ENCODE results near the gene DOHH.
A peak's percentile ranks its signal among the peaks of the same experiment; 100 is the strongest.

DOHH gene

DNA sequence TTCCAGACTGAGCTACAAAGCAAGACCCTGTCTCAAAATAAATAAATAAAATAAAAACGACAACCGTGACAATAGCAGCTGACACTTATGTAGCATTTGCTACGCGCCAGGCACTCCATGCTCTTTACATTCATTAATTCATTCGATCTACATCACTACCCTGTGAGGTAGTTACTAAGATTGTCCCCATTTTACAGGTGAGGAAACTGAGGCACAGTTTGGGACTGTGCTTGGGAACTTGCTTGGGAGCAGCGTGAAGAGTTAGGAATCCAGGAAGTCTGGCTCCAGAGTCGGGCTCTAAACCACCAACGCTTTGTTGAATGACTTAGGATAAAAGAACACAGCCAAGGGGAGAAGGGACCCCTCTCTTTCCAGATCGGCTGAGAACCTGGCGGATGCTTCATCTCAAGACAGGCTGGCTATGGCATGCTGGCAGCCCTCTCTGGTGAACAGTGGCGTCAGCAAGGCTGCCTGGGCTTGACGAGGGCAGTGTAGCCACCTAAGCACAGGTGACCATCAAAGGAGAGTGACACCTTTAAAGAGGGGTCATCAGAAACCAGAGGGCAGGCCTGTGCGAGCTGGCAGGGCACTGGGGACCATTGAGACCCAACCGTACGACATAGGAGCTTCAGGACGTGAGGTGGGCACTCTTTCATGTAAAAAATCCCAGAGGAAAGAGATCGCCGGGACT lies 591 bp downstream of the DOHH start:
- DNase-seq = no peak

DNA sequence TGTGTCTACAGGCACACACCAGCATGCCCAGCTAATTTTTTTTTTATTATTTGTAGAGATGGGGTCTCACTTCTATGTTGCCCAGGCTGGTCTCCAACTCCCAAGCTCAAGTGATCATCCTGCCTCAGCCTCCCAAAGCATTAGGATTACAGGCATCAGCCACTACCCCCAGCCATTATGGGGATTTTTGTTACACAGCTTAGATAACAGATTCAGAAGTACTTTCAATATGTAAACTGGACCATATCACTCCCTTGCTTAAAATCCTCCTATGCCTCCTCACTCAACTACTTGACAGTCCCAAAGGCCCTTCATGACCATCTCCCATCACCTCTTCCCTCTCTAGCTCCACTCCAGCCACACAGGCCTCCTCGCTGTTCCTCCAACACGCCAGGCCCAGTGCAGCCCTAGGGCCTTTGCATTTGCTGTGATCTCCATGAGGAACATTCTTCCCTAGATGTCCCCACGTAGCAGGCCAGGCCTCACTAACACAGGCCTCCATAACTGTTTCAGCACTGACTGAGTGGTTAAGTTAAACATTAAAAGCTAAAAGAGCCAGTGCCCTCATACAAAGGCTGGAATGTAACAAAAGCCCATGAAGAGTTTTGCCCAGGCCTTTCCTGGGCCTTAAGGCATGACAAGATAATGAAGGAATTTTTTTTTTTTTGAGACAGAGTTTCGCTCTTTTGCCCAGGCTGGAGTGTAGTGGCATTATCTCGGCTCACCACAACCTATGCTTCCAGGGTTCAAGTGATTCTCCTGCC lies 2.5 kb downstream of the DOHH start:
- DNase-seq = no peak

DNA sequence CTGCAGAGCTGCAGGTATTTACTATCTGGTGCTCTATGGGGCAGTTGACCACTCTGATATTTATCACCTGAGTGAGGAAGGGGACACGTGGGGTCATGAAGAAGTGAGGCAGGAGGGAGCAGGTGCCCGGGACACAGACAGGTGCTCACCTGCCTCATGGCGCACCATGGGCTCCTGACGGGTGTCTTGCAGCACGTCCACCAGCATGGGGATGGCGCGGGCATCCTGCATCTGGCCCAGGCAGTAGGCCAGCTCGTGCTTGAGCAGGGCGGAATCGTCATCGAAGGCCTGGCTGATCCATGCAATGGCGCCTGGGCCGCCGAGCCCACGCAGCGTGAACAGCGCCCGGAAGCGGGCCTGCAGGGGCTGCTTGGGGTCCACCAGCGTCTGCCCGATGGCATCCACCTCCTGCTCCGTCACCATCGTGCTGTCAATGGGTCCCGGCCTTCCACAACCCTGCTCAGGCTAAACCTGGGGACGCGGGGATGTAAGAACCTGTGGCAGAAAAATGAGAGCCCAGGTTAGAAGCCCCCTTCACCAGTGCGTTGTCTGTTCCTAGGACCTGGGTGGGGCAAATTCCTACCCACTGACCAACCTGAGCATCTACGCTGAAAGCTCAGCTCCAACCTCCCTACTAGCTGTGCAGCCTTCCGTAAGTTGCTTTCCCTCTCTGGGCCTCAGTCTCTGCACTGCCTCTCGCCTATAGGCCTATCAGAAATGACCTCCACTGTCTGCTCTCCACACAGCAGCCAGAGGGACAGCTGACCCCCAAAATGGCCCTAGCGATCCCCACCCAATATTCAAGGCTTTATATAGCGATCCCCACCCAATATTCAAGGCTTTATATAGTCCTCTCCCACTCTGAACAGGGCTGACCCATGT lies 3.8 kb downstream of the DOHH start:
- no peak for DNase-seq

DNA sequence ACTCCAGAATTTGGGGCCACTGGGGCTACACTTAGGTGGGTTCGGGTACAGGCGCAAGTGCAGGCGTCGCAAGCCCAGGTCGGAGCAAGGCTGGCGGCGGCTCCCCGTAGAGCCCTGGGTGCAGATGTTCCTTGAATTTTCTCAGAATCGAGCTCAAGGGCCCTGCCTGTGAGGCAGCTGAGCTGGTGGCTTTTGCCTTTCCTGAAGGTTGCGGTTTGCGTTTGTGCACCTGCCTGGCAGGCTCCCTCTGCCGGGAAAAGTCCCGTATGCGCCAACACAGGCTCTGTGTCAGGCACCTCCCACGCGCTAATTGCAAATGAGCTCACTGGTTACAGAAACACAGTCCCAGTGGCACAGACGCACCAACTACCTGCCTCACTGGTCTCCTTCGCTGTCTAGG lies 5.9 kb downstream of the DOHH start:
- no peak for DNase-seq

DNA sequence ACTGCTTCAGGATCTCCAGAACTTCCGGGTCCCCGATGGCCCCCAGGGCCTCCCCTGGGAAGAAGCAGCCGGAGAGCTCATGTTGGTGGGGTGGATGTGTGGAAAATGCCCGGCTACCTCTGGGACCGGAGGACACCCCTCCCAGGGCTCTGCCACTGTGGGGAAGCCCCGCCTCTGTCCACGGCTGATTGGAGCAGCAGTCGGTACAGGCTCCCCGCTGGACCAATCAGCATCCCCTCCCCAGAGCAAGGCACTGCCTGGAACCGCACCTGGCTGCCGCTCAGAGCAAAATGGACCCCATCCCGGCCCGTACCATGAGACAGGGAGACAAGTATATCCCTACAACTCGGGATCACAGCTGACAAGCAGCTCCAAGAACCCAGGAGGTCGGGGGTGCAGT lies 6.4 kb downstream of the DOHH start:
- no peak for DNase-seq

DNA sequence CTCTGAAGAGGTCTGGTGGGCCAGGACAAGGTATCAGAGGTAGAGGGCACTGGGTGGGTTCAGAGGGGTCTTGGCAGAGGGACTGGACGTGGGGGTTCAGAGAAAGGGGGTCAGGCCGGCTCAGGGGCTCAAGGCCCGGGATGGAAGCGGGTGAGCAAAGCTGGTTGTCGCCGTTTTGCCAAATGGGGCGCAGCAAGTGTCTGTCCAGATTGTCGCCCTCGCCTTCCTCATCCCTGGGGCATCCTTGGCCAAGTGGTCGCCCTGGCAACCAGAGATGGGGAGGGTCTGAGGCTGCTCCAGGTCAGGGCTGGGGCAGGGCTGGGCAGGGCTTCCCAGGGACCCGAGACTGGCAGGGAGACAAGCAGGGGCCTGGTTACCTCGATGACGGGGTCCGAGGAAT lies 6.8 kb downstream of the DOHH start:
- no peak for DNase-seq

DNA sequence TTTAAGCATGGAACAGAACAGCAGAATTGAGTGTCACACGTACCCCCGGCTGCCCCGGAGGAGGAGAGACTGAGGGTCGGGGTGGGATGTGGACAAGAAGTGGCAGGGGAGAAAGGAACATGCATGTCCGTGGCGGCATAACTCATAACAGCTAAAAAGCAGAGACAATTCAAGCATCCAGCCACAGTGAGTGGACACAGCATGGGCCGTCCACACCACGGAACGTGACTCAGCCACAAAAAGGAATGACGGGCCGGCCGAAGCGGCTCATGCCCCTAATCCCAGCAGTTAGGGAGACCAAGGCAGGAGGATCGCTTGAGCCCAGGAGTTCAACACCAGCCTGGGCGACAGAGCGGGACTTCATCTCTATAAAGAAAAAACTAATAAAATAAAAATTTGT lies 7.6 kb downstream of the DOHH start:
- DNase-seq = no peak

DNA sequence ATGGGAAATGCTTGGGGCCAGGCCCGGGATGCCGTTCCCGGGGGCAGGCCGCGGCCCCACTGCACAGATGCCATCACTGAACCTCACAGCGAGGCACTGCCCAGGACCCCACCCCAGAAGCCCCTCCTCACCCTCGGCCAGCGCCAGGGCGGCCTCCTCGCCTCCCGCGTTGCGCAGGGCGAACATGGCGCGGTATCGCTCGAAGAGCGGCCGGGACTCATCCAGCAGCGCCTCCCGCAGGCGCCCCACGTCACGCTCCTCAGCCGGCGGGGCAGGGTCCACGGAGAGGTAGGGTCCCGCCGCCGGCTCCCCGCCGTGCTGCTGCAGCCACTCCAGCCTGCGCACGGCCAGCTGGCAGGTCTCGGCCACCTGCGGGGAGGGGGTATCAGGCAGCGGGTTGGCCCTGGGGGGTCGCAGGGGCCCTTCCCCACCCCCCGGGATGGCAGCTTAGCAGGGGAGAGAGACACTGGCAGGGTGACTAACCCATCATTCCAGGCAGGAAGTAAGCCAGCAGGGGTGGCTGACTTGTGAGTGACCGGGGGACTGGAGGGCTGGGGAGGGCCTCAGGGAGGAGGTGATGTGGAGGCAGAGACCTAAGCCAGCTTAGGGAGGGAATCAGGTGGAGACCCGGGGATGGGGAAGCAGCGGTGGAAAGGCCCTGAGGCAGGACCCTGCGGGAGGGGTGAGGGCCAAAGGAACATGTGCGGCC lies 8.2 kb downstream of the DOHH start:
- no peak for DNase-seq

DNA sequence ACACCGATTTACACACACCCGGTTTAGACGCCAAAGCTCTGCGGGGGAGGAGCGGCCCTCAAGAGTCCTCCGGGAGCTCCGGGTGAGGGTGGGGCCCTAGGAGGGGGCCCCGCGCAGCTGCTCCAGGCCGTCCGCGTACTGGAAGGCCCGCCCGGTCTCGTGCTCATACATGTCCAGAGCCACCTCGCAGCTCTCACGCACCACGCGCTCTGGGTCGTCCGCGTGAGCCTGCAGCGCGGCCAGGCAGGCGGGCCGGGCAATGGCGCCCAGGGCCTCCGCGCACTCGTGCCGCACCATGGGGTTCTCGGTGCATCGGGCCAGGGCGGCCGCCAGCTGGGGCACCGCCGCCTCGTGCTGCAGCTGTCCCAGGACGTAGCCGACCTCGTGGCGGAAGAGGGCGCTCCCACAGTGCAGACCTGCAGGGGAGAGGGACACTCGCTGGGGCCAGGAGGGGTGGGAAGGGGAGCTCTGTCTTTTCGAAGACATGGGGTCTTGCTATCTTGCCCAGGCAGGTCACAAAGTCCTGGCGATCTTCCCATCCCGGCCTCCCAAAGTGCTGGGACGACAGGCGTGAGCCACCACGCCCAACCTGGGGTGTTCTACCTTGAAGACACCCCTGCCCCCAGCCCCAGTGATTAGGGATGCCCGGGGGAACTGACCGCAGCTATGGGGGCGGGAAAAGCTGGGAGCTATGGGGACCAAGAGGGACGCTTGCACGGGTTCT lies 8.9 kb downstream of the DOHH start:
- DNase-seq = no peak

DNA sequence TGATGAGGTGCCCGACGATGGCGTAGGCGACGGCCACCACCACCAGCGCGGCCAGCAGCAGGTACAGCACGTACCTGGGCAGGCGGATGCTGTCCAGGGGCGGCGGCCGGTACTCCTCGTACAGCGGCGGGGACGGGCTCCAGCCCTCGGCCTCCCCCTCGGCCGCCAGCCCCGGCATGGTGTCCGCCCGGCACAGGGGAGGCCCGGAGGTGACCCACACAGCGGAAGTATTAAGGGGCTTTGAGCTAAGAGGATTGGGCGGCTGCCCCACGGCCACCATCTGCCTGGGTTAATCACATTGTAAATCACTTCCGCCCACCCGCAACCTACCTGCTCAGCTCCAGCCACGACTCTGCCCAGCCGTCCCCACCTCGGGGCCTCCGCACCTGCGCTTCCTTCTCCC lies 17.2 kb downstream of the DOHH start, which contains the start of gene SMIM44:
Gene SMIM44 (minus strand): TSS at position 216 of the 403 bp plus-strand sequence. CDS start 38 bp downstream, at position 178.
- DNase-seq = no peak

DNA sequence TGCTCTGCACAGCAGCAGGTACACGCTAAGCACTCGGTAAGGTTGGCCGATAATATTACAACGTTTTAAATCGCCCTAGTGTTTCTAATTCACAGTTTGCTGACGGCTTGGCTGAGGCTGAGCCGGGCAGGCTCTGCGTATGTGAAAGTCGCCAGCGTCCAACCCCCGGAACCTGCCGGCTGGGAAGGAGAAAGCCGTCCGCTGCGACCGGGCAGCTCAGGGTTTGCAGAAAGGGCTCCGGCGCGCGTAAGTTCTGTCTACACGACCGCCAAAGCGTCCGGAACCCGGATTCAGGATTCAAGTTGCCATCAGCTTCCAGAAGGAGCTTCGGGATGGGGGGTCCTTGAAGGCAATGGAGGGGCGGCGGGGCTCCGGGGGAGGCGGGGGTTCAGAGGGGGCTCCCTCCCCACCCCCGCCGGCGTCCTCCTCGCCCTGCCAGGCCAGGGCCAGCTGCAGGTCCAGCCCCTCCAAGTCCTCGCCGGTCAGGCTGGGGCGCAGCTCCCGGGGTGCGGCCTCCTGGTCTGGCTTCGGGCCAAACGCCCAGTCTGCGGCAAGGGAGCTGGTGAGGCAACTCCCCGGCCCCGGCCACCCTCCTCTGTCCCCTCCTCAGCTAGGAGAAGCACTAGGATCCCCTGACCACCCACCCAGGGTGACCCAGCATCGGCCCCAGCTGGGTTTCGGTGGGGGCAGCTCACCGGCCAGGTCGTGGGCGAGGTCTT lies 17.8 kb downstream of the DOHH start:
- no peak for DNase-seq

DNA sequence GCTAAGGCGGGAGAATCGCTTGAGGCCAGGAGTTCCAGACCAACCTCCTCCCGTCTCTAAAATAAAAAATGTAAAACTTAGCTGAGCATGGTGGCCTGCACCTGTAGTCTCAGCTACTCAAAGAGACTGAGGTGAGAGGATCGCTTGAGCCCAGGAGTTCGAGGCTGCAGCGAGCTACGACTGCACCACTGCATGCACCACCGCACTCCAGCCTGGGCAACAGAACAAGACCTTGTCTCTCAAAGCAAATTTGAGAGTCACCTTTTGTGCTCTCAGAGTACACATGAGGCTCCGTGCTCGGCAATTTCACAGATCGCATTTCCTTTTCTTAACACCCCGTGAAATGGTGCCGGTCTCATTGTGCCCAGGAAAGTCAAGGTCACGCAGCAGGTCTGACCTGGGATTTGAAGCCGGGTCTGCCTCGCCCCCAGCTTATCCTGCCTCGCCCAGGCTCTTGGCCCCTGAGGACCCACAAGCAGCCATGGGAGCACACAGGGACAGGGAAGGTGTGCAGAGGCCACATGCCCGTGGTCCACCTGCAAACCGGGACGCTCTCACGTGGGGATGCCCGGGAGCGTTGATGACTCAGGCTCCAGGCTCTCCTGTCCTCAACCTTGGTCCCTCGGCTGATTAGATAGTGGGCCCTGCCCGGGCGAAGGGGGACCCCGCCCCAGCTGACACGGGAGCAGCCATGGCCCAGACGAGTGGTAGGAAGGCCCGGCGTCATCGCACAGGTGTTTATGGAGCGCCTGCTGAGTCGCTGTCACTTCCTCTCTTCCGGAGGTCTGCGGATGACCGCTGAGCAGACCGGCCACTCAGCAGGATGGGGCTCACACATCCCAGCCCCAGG lies 19.0 kb downstream of the DOHH start:
- DNase-seq = no peak

DNA sequence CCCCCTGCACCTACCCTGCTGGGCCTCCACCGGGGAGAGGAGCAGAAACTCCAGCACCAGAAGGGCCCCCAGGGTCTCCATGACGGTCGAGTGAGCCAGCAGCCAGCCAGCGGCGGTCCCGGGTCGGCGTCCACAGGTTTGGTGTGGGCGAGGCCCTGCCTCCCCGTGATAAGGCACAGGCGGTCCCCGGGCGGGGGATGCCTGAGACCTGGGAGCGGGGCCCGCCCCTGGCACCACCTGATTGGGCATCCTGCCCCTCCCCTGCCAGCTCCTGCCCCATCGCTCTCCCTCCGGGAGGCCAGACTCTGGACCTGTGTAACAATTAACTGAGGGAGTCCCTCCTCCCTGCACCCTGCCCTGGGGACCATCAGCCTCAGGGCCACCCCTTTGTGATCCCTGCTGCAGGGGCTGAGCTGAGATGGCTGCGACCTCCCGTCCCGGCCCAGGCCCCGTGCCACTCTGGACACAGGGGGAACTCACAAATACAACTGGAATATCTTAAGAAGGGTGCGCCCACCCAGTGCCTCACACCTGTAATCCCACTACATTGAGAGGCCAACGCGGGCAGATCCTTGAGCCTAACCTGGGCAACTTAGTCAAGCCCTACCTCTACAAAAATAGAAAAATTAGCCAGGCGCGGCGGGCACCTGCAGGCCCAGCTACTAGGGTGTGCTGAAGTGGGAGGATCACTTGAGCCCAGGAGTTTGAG lies 19.9 kb downstream of the DOHH start, which contains the start of gene SMIM24:
Gene SMIM24 (minus strand): TSS at position 143 of the 709 bp plus-strand sequence. CDS start 62 bp downstream, at position 81.
- DNase-seq = no peak

DNA sequence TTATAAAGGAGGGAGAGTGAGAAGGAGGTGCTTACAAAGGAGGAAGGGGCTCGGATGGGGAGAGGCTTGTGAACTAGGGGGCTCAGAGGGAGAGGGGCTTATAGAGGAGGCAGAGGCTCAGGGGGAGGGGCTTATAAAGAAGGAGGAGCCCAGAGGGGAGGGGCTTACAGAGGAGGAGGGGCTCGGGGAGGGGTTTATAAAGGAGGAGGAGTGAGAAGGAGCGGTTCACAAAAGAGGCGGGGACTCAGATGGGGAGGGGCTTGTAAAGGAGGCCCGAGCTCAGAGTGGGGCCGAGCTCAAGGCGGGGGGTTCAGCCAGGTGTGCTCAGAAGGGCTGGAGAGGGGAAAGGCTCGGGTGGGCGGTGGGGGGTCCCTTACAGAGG lies 20.6 kb downstream of the DOHH start:
- no peak for DNase-seq

DNA sequence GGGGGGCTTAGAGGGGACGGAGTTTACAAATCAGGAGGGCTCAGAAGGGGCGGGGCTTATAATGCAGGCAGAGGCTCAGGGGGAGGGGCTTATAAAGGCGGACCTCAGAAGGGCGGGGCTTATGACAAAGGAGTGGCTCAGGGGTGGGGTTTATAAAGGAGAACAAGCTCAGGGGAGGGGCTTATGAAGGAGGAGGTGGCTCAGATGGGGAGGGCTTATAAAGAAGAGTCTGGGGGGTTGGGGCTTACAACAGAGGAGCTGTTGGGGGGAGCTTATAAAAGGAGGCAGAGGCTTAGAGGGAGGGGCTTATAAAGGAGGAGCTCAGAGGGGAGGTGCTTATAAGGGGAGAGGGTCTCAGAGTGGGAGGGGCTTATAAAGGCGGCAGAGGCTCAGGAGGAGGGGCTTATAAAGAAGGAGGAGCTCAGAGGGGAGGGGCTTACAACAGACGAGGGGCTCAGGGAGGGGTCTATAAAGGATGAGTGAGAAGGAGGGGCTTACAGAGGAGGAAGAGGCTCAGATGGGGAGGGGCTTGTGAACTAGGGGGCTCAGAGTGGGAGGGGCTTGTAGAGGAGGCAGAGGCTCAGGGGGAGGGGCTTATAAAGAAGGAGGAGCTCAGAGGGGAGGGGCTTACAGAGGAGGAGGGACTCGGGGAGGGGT lies 21.2 kb downstream of the DOHH start:
- DNase-seq = peak; percentile 15

DNA sequence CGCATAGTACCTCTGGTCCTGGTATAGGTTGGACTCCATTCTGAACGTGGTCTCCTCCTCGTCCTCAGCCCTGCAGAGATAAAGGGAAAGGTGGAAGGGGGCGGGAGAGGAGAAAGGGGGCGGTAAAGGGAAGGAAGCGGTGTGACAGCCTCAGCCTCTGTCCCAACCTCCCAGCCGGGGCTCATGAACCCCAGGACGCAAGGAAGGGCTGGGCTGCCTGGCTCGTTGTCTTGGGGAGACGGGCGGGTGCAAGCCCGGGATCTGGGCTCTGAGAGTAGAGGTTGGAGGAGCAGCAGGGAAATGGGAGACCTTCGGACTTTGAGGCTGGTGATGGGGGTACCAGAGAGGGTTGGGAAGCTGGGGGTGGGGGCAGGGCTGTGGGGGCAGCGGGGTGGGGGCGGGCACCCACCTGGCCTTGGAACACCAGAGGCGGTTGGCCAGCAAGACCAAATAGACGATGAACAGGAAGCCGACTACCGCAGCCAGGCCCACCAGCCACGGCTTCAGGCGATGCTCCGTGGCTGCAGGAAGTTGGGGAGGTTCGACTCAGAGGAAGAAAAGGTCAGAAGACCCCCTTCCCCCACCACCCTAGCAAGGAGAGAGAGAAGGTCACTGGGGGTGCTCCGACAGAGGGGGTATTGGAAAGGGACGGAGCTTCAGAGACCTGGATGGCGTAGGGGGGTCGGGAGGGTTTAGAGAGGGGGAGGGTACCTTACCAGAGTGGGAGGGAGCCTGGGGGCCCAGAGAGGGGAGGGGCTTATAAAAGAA lies 21.9 kb downstream of the DOHH start:
- no peak for DNase-seq

DNA sequence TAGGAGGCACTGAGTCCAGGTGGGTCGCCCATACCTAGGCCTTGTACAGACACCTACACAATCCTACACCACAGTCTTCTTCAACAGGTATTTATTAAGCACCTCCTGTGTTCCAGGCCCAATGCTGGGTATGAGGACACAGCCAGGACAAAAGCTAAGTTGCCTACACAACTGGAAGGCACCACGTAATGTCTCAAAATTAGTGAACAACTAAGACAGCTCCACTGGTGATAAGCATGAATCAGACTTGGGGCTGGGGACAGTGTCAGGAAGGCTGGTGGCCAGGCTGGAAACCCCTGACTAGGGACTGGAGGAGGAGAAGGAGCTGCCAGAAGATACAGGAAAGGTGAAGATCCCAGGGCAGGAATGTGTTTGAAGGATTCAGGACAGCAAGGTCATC lies 22.5 kb downstream of the DOHH start:
- DNase-seq = no peak

DNA sequence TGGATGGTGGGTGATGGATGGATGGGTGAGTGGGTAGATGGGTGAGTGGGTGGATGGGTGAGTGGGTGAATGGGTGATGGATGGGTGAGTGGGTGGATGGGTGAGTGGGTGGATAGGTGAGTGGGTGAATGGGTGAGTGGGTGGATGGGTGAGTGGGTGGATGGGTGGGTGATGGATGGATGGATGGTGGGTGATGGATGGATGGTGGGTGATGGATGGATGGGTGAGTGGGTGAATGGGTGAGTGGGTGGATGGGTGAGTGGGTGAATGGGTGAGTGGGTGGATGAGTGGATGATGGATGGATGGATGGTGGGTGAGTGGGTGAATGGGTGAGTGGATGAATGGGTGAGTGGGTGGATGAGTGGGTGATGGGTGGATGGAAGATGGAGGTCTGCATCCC lies 23.0 kb downstream of the DOHH start:
- no peak for DNase-seq

All from SIG-M5 (cell line).